K562 (cell line): Measurements from ENCODE around the gene ARRB2. TPM values are rescaled to one million over a fixed set of nuclear protein-coding genes. Genes with fewer than 3 reads are reported as not detected.

Experiments
- ATAC-seq: fragments of 200-7000 bp; cut with Tn5 transposase; 3 replicates; pipeline ENCODE4 v1.9.1; 2020; ENCODE audit warnings: moderate library complexity
- BruUV-seq: library from RNA; stranded (reverse); fragments of 400-500 nt; replicated peaks from 2 replicates; lab custom pipeline; 2021; lab: Mats Ljungman, UMichigan
- CTCF ChIA-PET: fragments of 300-600 bp; formaldehyde crosslinking; extraction: SDS; loops from one replicate; lab custom pipeline; 2021; ENCODE audit warnings: low intra/inter-chr PET ratio; lab: Yijun Ruan, JAX
- POLR2A ChIA-PET: fragments of 300-600, 350-650 bp; sonication (Branson Sonifier 250); formaldehyde crosslinking; extraction: SDS; loops from one replicate; lab custom pipeline; 2021; ENCODE audit warnings: antibody characterized with exemption, inconsistent platforms; lab: Yijun Ruan, JAX
- DNase-seq, 4 experiments: peaks; one replicate each; pipeline versions ENCODE4 v3.0.0 to v3.0.0-alpha.2; 2011 to 2018; ENCODE audit warnings: low spot score in 3 of 4, mixed read lengths in 3 of 4; ENCODE audit errors: extremely low read depth in 1 of 4
- FAIRE-seq: peaks from 2 replicates; lab custom pipeline; 2011; peaks lifted over from hg19 to GRCh38; lab: Jason Lieb, UNC
- H2AFZ ChIP-seq: 2 replicates; pipeline ENCODE4 v1.6.0; 2011; ENCODE audit warnings: low read depth, low read length, control low read depth, inconsistent platforms
- H3K27ac ChIP-seq: fragments of 200-600 bp; 3 replicates; pipeline ENCODE4 v1.8.0; 2011; ENCODE audit warnings: low read depth, mild to moderate bottlenecking, control low read depth, inconsistent platforms, low read length, moderate library complexity, mixed read lengths; ENCODE audit errors: extremely low read depth
- H3K27me3 ChIP-seq, 2 experiments: fragments of 300-600 bp in 1 of 2; 2 replicates in 1 of 2; 3 replicates in 1 of 2; pipeline versions ENCODE4 v1.6.0 to v1.8.0; 2011; ENCODE audit warnings: inconsistent platforms in 2 of 2, low read length in 2 of 2, mild to moderate bottlenecking in 1 of 2, mixed read lengths in 1 of 2, moderate library complexity in 1 of 2; ENCODE audit not compliant: control insufficient read depth in 2 of 2, insufficient read depth in 2 of 2
- H3K36me3 ChIP-seq: fragments of 300-600 bp; 3 replicates; pipeline ENCODE4 v1.8.0; 2011; ENCODE audit warnings: mild to moderate bottlenecking, low read length, inconsistent platforms; ENCODE audit not compliant: control insufficient read depth, insufficient read depth
- H3K4me1 ChIP-seq, 2 experiments: fragments of 200-600 bp in 1 of 2; replicated peaks in 1 of 2; 2 replicates in 1 of 2; 3 replicates in 1 of 2; pipeline versions ENCODE4 v1.5.1 to v1.8.0; 2011; ENCODE audit warnings: inconsistent platforms in 2 of 2, low read length in 2 of 2, mild to moderate bottlenecking in 1 of 2, mixed read lengths in 1 of 2, moderate library complexity in 1 of 2; ENCODE audit not compliant: control insufficient read depth in 2 of 2, insufficient read depth in 2 of 2
- H3K4me2 ChIP-seq: 2 replicates; pipeline ENCODE4 v1.6.1; 2011; ENCODE audit warnings: low read length, control low read depth, inconsistent platforms, mixed read lengths; ENCODE audit not compliant: insufficient read depth
- H3K4me3 ChIP-seq: fragments of 200-600 bp; sonication (generic), shearing (Covaris generic); 2 replicates; pipeline ENCODE4 v1.5.1; 2016; ENCODE audit warnings: control low read depth, inconsistent platforms
- H3K79me2 ChIP-seq: fragments of 200-600 bp; 3 replicates; pipeline ENCODE4 v1.8.0; 2011; ENCODE audit warnings: low read length, inconsistent platforms; ENCODE audit not compliant: control insufficient read depth, insufficient read depth
- H3K9ac ChIP-seq, 2 experiments: 2 replicates each; pipeline versions ENCODE4 v1.6.0 to v1.6.1; 2011; ENCODE audit warnings: low read depth in 2 of 2, low read length in 2 of 2, control low read depth in 1 of 2, inconsistent platforms in 1 of 2, mild to moderate bottlenecking in 1 of 2, mixed read lengths in 1 of 2; ENCODE audit not compliant: insufficient read depth in 1 of 2
- H3K9me1 ChIP-seq: one replicate; pipeline ENCODE4 v1.6.0; 2011; ENCODE audit warnings: inconsistent platforms, mild to moderate bottlenecking, low read length, moderate library complexity; ENCODE audit not compliant: control insufficient read depth, insufficient read depth
- H3K9me3 ChIP-seq: replicated peaks from 2 replicates; pipeline ENCODE4 v1.5.1; 2011; ENCODE audit warnings: low read depth, low read length, inconsistent platforms; ENCODE audit not compliant: control insufficient read depth, insufficient read depth
- H4K20me1 ChIP-seq: replicated peaks from 2 replicates; pipeline ENCODE4 v1.6.1; 2011; ENCODE audit warnings: low read length, inconsistent platforms, mixed read lengths; ENCODE audit not compliant: control insufficient read depth, insufficient read depth
- FOXM1 ChIP-seq, 2 experiments: fragments of 450-650 bp in 1 of 2; sonication (generic) in 1 of 2; formaldehyde crosslinking in 1 of 2; IDR thresholded peaks; 2 replicates each; pipeline versions ENCODE4 v1.6.1 to v1.9.0; 2017 to 2022; ENCODE audit warnings: low read depth in 2 of 2, mild to moderate bottlenecking in 2 of 2, missing genetic modification reagents in 1 of 2, moderate library complexity in 1 of 2
- KAT7 ChIP-seq: sonication (generic); formaldehyde crosslinking; IDR thresholded peaks from 2 replicates; pipeline ENCODE4 v1.8.0; 2022; ENCODE audit warnings: missing genetic modification reagents, mild to moderate bottlenecking, borderline replicate concordance
- KLF13 ChIP-seq: fragments of 450-650 bp; IDR thresholded peaks from 2 replicates; pipeline ENCODE4 v1.6.1; 2016; ENCODE audit warnings: missing genetic modification characterization, low read depth, mild to moderate bottlenecking, missing compliant biosample characterization, moderate library complexity, borderline replicate concordance
- MAFK ChIP-seq: IDR thresholded peaks from 2 replicates; pipeline ENCODE4 v1.6.1; 2011; ENCODE audit warnings: low read length, improper control_type of control experiment
- MCM5 ChIP-seq: fragments of 450-650 bp; IDR thresholded peaks from 2 replicates; pipeline ENCODE4 v1.6.1; 2016; ENCODE audit warnings: low read depth
- MIER1 ChIP-seq: fragments of 450-650 bp; IDR thresholded peaks from 2 replicates; pipeline ENCODE4 v1.6.1; 2016; ENCODE audit warnings: antibody characterized with exemption, mild to moderate bottlenecking, low read depth
- NRF1 ChIP-seq, 2 experiments: fragments of 450-650 bp; IDR thresholded peaks in 1 of 2; conservative IDR thresholded peaks in 1 of 2; 2 replicates each; pipeline ENCODE4 v1.6.1; 2014; ENCODE audit warnings: mild to moderate bottlenecking in 2 of 2
- SRF ChIP-seq, 2 experiments: fragments of 250-450, 450-650 bp in 1 of 2; sonication (Bioruptor Pico) in 1 of 2; sonication (generic) in 1 of 2; formaldehyde crosslinking; IDR thresholded peaks; 2 replicates each; pipeline versions ENCODE4 v1.5.0 to v1.5.1; 2020 to 2022; ENCODE audit warnings: mild to moderate bottlenecking in 1 of 2, missing genetic modification reagents in 1 of 2
- ZNF274 ChIP-seq: IDR thresholded peaks from 2 replicates; pipeline ENCODE4 v1.6.1; 2011; ENCODE audit warnings: low read depth, mild to moderate bottlenecking, low read length, moderate library complexity, borderline replicate concordance
- ZNF354B ChIP-seq: fragments of 250-450 bp; sonication (Bioruptor Pico); IDR thresholded peaks from 2 replicates; pipeline ENCODE4 v1.4.0; 2020
- ZNF695 ChIP-seq: fragments of 450-650 bp; formaldehyde crosslinking; IDR thresholded peaks from 2 replicates; pipeline ENCODE4 v1.4.0; 2020; ENCODE audit warnings: mild to moderate bottlenecking, moderate library complexity
- WGBS: fragments of 100-300 bp; shearing (Covaris generic); methylation state at CpG from one replicate; pipeline ENCODE4 v1.1.6; 2016; ENCODE audit warnings: low coverage, mixed read lengths; ENCODE audit not compliant: insufficient coverage; ENCODE audit errors: missing lambda C conversion rate; 5-methylcytosine and 5-hydroxymethylcytosine counted together
- in situ Hi-C: fragments of 300-500 bp; cut with MboI; formaldehyde crosslinking; loops from 4 replicates; pipeline ENCODE4 v1.15.0; 2018; ENCODE audit warnings: inconsistent platforms, mixed read lengths
- intact Hi-C: fragments of 100-400 bp; cut with micrococcal nuclease; formaldehyde crosslinking; loops from 2 replicates; pipeline ENCODE4 v1.14.2; 2022
- polyA plus RNA-seq, 8 experiments: library from polyadenylated mRNA; depleted of rRNA in 4 of 8; stranded (reverse) in 5 of 8; unstranded in 3 of 8; fragments of >200 nt; fragmentation: Nextera tagmentation in 2 of 8; fragmentation: Illumina TruSeq in 1 of 8; extraction: Ambion mirVana in 2 of 8; extraction: Trizol in 1 of 8; gene quantifications; 2 replicates each; pipeline versions ENCODE4 v1.2.1 to v1.2.3, GENCODE V29; 2011 to 2014; ENCODE audit warnings: inconsistent platforms in 1 of 8, missing spikeins in 1 of 8
- total RNA-seq, 7 experiments: library from RNA; depleted of rRNA in 6 of 7; stranded (reverse); fragments of >200 nt in 6 of 7; fragmentation: Illumina TruSeq in 2 of 7; extraction: Trizol in 2 of 7; gene quantifications; 2 replicates each; pipeline versions ENCODE4 v1.2.1 to v1.2.3, GENCODE V29; 2011 to 2021; ENCODE audit warnings: low replicate concordance in 1 of 7
- TF ChIP-seq, protein P1 (sequence below), 2 experiments: fragments of 450-650 bp in 1 of 2; IDR thresholded peaks; 2 replicates each; pipeline ENCODE4 v1.6.1; 2011 to 2017; ENCODE audit warnings: low read depth in 2 of 2, antibody characterized with exemption in 1 of 2, borderline replicate concordance in 1 of 2, low read length in 1 of 2, mild to moderate bottlenecking in 1 of 2, mixed read lengths in 1 of 2; ENCODE audit not compliant: control insufficient read depth in 1 of 2
- TF ChIP-seq, protein P2 (sequence below): IDR thresholded peaks from 3 replicates; pipeline ENCODE4 v1.6.1; 2011; ENCODE audit warnings: borderline replicate concordance, mild to moderate bottlenecking, moderate library complexity; ENCODE audit not compliant: insufficient read length; ENCODE audit errors: extremely low read depth

ARRB2 gene
- total and polyA plus RNA-seq, 9 of the 15 experiments (the other 6 are each of a cell fraction or from before 2014, with no cell fraction given), result 0.79 to 15.3 (median 8.8) TPM

DNA sequence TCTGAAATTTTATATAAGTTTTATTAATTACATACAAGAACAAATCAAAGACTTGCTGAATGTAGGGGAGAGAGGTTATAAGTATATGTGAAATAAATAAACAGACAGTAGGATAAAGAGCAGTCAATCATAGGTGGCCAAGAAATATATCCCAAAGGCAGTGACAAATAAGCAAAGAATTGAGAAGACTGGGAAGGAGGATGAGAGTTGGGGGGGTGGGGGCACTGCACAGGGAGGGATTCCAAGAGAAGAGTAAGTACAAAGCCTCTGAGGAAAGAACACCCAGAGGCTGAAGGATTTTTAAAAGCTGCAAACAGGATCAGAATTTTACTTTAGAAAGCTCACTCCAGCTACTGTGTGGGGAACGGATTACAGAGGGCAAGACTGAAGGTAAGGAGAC is 9.3 kb upstream of the ARRB2 start:
- Histone ChIP-seq H4K20me1 (0 out of 2 replicates have a peak, but pooled peaks cover 5% of the 10 kb centered on the region), H3K9me1 (peaks cover 4% of the 10 kb centered on the region), H2AFZ (no peak overlapping the region), H3K27me3 (no peaks in the 10 kb centered on the region), H3K9me3 (no peaks in the 10 kb centered on the region), H3K4me3 (no peak overlapping the region), H3K4me1 (peaks cover 5 to 12% of the 10 kb centered on the region in 2 experiments; a peak in 3 of 5 replicates), H3K79me2 (peaks cover 80% of the 10 kb centered on the region), H3K9ac (no peak overlapping the region), H3K36me3 (peaks cover 40% of the 10 kb centered on the region), H3K4me2 (no peak overlapping the region), H3K27ac (no peak overlapping the region)
- FAIRE-seq (no peak), ATAC-seq (no peak), DNase-seq (no peak)
- CTCF ChIA-PET, result interaction anchor here (0.7 kb wide), 1 partner anchor 271 kb away, joined by 3 read pairs; no protein-coding TSS in a partner anchor
- 89% methylated on average over 1 of the region's 1 CpG for WGBS
- TF ChIP-seq ZNF695 (no peak), KLF13 (tag) (no peak), ZNF274 (no peak), MCM5 (no peak), KAT7 (CRISPR knock-in tag) (no peak), NRF1 (conservative IDR thresholded peaks at IDR 0.05 in 1 of 2, IDR thresholded peaks at IDR 0.05 in 1 of 2) (no peak), MIER1 (no peak), MAFK (no peak), FOXM1 (IDR thresholded peaks at IDR 0.05; ENCODE audit: low read depth) (no peak), FOXM1 (CRISPR knock-in tag; IDR thresholded peaks at IDR 0.05; ENCODE audit: low read depth) (no peak), ZNF354B (CRISPR knock-in tag) (no peak), SRF (CRISPR knock-in tag; IDR thresholded peaks at IDR 0.05) (no peak)
- TF ChIP-seq, protein P1, sequence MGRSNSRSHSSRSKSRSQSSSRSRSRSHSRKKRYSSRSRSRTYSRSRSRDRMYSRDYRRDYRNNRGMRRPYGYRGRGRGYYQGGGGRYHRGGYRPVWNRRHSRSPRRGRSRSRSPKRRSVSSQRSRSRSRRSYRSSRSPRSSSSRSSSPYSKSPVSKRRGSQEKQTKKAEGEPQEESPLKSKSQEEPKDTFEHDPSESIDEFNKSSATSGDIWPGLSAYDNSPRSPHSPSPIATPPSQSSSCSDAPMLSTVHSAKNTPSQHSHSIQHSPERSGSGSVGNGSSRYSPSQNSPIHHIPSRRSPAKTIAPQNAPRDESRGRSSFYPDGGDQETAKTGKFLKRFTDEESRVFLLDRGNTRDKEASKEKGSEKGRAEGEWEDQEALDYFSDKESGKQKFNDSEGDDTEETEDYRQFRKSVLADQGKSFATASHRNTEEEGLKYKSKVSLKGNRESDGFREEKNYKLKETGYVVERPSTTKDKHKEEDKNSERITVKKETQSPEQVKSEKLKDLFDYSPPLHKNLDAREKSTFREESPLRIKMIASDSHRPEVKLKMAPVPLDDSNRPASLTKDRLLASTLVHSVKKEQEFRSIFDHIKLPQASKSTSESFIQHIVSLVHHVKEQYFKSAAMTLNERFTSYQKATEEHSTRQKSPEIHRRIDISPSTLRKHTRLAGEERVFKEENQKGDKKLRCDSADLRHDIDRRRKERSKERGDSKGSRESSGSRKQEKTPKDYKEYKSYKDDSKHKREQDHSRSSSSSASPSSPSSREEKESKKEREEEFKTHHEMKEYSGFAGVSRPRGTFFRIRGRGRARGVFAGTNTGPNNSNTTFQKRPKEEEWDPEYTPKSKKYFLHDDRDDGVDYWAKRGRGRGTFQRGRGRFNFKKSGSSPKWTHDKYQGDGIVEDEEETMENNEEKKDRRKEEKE (IDR thresholded peaks at IDR 0.05; ENCODE audit: borderline replicate concordance in 1 of 2, control insufficient read depth in 1 of 2, low read depth in 2 of 2, low read length in 1 of 2), result no peak
- TF ChIP-seq, protein P2, sequence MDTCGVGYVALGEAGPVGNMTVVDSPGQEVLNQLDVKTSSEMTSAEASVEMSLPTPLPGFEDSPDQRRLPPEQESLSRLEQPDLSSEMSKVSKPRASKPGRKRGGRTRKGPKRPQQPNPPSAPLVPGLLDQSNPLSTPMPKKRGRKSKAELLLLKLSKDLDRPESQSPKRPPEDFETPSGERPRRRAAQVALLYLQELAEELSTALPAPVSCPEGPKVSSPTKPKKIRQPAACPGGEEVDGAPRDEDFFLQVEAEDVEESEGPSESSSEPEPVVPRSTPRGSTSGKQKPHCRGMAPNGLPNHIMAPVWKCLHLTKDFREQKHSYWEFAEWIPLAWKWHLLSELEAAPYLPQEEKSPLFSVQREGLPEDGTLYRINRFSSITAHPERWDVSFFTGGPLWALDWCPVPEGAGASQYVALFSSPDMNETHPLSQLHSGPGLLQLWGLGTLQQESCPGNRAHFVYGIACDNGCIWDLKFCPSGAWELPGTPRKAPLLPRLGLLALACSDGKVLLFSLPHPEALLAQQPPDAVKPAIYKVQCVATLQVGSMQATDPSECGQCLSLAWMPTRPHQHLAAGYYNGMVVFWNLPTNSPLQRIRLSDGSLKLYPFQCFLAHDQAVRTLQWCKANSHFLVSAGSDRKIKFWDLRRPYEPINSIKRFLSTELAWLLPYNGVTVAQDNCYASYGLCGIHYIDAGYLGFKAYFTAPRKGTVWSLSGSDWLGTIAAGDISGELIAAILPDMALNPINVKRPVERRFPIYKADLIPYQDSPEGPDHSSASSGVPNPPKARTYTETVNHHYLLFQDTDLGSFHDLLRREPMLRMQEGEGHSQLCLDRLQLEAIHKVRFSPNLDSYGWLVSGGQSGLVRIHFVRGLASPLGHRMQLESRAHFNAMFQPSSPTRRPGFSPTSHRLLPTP, result no peak
- intact Hi-C loops, result loop anchor here (10.0 kb wide), 1 partner anchor 136 kb away; the partner anchor contains the start of gene GGT6
- BruUV-seq, result no TSS peak
- POLR2A ChIA-PET, result interaction anchor here (0.8 kb wide), 1 partner anchor 9 kb away, joined by 3 read pairs; no protein-coding TSS in a partner anchor
- in situ Hi-C loops, result no loop called here
